ENCODE measurements around the gene PNCK.

Gene PNCK

GRCh38 chrX:153681175-153681574, 7.6 kb upstream of the PNCK start:
- H3K27me3 ChIP-seq, result peaks cover 76% of the 10 kb centered on the region
- H3K4me1 ChIP-seq (ENCODE audit: control insufficient read depth in 1 of 2, insufficient read depth in 1 of 2, low read depth in 1 of 2, low read length in 1 of 2), result no peaks in the 10 kb centered on the region
- TF ChIP-seq CTCF (IDR thresholded peaks at IDR 0.05), result no peak
- H3K27ac ChIP-seq, result no peak overlapping the region
- H3K36me3 ChIP-seq, result no peaks in the 10 kb centered on the region
- H3K9me3 ChIP-seq, result no peaks in the 10 kb centered on the region
- H3K4me3 ChIP-seq (ENCODE audit: low read depth in 1 of 2, low read length in 1 of 2), result no peak overlapping the region

- Histone ChIP-seq H3K27ac (no peak overlapping the region), H3K27me3 (peaks cover 71% of the 10 kb centered on the region), H3K9me3 (no peaks in the 10 kb centered on the region), H3K4me3 (ENCODE audit: low read depth in 1 of 2, low read length in 1 of 2) (no peak overlapping the region), H3K4me1 (ENCODE audit: control insufficient read depth in 1 of 2, insufficient read depth in 1 of 2, low read depth in 1 of 2, low read length in 1 of 2) (no peaks in the 10 kb centered on the region), H3K36me3 (no peaks in the 10 kb centered on the region)
- no peak for TF ChIP-seq CTCF (IDR thresholded peaks at IDR 0.05)
Observed at GRCh38 chrX:153674219-153674851, 722 bp upstream of the PNCK start.

- H3K4me3 ChIP-seq (ENCODE audit: low read depth in 1 of 2, low read length in 1 of 2), result no peak overlapping the region
- H3K36me3 ChIP-seq, result no peaks in the 10 kb centered on the region
- H3K27me3 ChIP-seq, result peaks cover 59% of the 10 kb centered on the region
- H3K9me3 ChIP-seq, result no peaks in the 10 kb centered on the region
- TF ChIP-seq CTCF (IDR thresholded peaks at IDR 0.05), result no peak
- H3K27ac ChIP-seq, result no peak overlapping the region
- no peaks in the 10 kb centered on the region for H3K4me1 ChIP-seq (ENCODE audit: control insufficient read depth in 1 of 2, insufficient read depth in 1 of 2, low read depth in 1 of 2, low read length in 1 of 2)
Observed at GRCh38 chrX:153672531-153673427, 834 bp downstream of the PNCK start.

- TF ChIP-seq CTCF (IDR thresholded peaks at IDR 0.05), result no peak
- Histone ChIP-seq H3K4me1 (ENCODE audit: control insufficient read depth in 1 of 2, insufficient read depth in 1 of 2, low read depth in 1 of 2, low read length in 1 of 2) (no peaks in the 10 kb centered on the region), H3K9me3 (no peaks in the 10 kb centered on the region), H3K4me3 (ENCODE audit: low read depth in 1 of 2, low read length in 1 of 2) (no peak overlapping the region), H3K36me3 (no peaks in the 10 kb centered on the region), H3K27me3 (peaks cover 58% of the 10 kb centered on the region), H3K27ac (no peak overlapping the region)
Observed at GRCh38 chrX:153671589-153672530, 1.8 kb downstream of the PNCK start.
